ENCODE measurements around the gene MRPS11. TPM values are rescaled to one million over a fixed set of nuclear protein-coding genes. Genes with fewer than 3 reads are reported as not detected.

Gene MRPS11
- total and polyA plus RNA-seq, 2 of the 8 experiments (the other 6 are each of a cell fraction or from before 2014, with no cell fraction given) = 41.4 to 59.2 TPM

GRCh38 chr15:88480981-88481380, 13.5 kb downstream of the MRPS11 start:
- no peak overlapping the region for H3K4me3 ChIP-seq (ENCODE audit: extremely low read depth in 1 of 4, insufficient read depth in 2 of 4, low read depth in 3 of 4, low read length in 4 of 4)
- no peaks in the 10 kb centered on the region; the same call in 1 of the 2 replicates for H3K79me1 ChIP-seq (ENCODE audit: low read depth, low read length)
- peaks cover 0 to 3% of the 10 kb centered on the region in 2 experiments for H4K20me1 ChIP-seq (replicated peaks in 1 of 2; ENCODE audit: control insufficient read depth in 1 of 2, insufficient read depth in 2 of 2, low read length in 2 of 2)
- H3K36me3 ChIP-seq (ENCODE audit: control insufficient read depth in 2 of 4, insufficient read depth in 4 of 4, low read length in 3 of 4) = peaks cover 2 to 15% (median 7%) of the 10 kb centered on the region in 4 experiments; a peak in 4 of 8 replicates
- ChIA-PET POLR2A (ENCODE audit: partially characterized antibody) (interaction anchor here (1.0 to 4.4 kb wide), 4 partner anchors 12 to 132 kb away, joined by 3 to 25 read pairs (median 4); partner anchors contain the start of genes MRPL46 and MRPS11), CTCF (ENCODE audit: partially characterized antibody) (interaction anchor here (0.6 to 5.2 kb wide), 9 partner anchors 9 to 184 kb away, joined by 3 to 32 read pairs (median 3); no protein-coding TSS in a partner anchor)
- no peak overlapping the region for H3K18ac ChIP-seq (ENCODE audit: extremely low read depth, low read length)
- H3K56ac ChIP-seq (replicated peaks; ENCODE audit: insufficient read length, low read depth, low read length) = no peak overlapping the region
- H2AFZ ChIP-seq (ENCODE audit: low read length) = no peak overlapping the region
- H3K23ac ChIP-seq (ENCODE audit: insufficient read length) = no peak overlapping the region
- FAIRE-seq (no peak), DNase-seq (ENCODE audit: low read depth in 1 of 2, low spot score in 2 of 2) (no peak)
- no peak overlapping the region for H2BK5ac ChIP-seq (ENCODE audit: low read depth, low read length)
- H4K8ac ChIP-seq (ENCODE audit: extremely low read depth, insufficient read depth, low read length) = no peak overlapping the region
- H3K27me3 ChIP-seq (replicated peaks in 1 of 4; ENCODE audit: control insufficient read depth in 3 of 4, extremely low read depth in 1 of 4, insufficient read depth in 3 of 4, low read length in 3 of 4) = no peaks in the 10 kb centered on the region; a peak in 1 of 7 replicates
- H4K91ac ChIP-seq (replicated peaks; ENCODE audit: insufficient read length, low read length) = no peak overlapping the region
- no peak overlapping the region for H3K27ac ChIP-seq (ENCODE audit: low read depth, low read length)
- no peak overlapping the region for H4K5ac ChIP-seq (ENCODE audit: insufficient read length, low read depth, low read length)
- H2AK5ac ChIP-seq (ENCODE audit: low read depth, low read length) = no peak overlapping the region
- no peak overlapping the region for H3K14ac ChIP-seq (ENCODE audit: insufficient read length)
- WGBS, 2 experiments (ENCODE audit: extremely low coverage in 1 of 2, insufficient coverage in 1 of 2, insufficient read length in 1 of 2, insufficient replicate concordance in 2 of 2, low coverage in 1 of 2, low lambda C conversion rate in 2 of 2, missing lambda C conversion rate in 1 of 2) = 91% methylated on average over 8 of the region's 8 CpGs; no CpG with 5 or more reads in 1 of the 2 experiments
- H3K4ac ChIP-seq (replicated peaks; ENCODE audit: insufficient read length, low read depth, low read length) = no peak overlapping the region
- no peak overlapping the region for H3K4me2 ChIP-seq (ENCODE audit: insufficient read depth in 1 of 2, low read depth in 2 of 2, low read length in 2 of 2)
- H3K79me2 ChIP-seq (ENCODE audit: control insufficient read depth in 1 of 2, insufficient read depth in 2 of 2, low read length in 2 of 2) = no peaks in the 10 kb centered on the region
- H3K23me2 ChIP-seq (ENCODE audit: low read depth, low read length) = no peaks in the 10 kb centered on the region
- no peaks in the 10 kb centered on the region for H3K9me3 ChIP-seq (ENCODE audit: insufficient read depth in 2 of 2, low read depth in 1 of 2, low read length in 1 of 2)
- H2BK120ac ChIP-seq (replicated peaks; ENCODE audit: low read depth, low read length) = no peak overlapping the region
- H3K9ac ChIP-seq (replicated peaks in 1 of 4; ENCODE audit: extremely low read depth in 1 of 4, low read depth in 3 of 4, low read length in 3 of 4) = no peak overlapping the region
- peaks cover 2 to 12% (median 8%) of the 10 kb centered on the region in 4 experiments for H3K4me1 ChIP-seq (replicated peaks in 1 of 4; ENCODE audit: control insufficient read depth in 3 of 4, insufficient read depth in 4 of 4, low read length in 3 of 4)
- no peak overlapping the region for H2BK20ac ChIP-seq (ENCODE audit: low read length)
- TF ChIP-seq EP300 (IDR thresholded peaks at IDR 0.05; ENCODE audit: borderline replicate concordance in 1 of 2, low read depth in 2 of 2, low read length in 2 of 2) (no peak), RBBP5 (IDR thresholded peaks at IDR 0.05; ENCODE audit: borderline replicate concordance, low read depth, low read length) (no peak), CBX5 (IDR thresholded peaks at IDR 0.05; ENCODE audit: low read depth, low read length) (no peak), ATF3 (IDR thresholded peaks at IDR 0.05; ENCODE audit: insufficient read depth, low read depth, low read length) (no peak), SP1 (IDR thresholded peaks at IDR 0.05; ENCODE audit: low read depth, low read length) (no peak), RNF2 (IDR thresholded peaks at IDR 0.05; ENCODE audit: borderline replicate concordance, low read depth, low read length, missing control alignments, poor library complexity, severe bottlenecking) (no peak), BACH1 (IDR thresholded peaks at IDR 0.05; ENCODE audit: low read length) (no peak), SP2 (IDR thresholded peaks at IDR 0.05; ENCODE audit: low read length) (no peak), RAD21 (IDR thresholded peaks at IDR 0.05 in 1 of 2, conservative IDR thresholded peaks at IDR 0.05 in 1 of 2; ENCODE audit: low read depth in 2 of 2, low read length in 2 of 2) (no peak)
- H2BK12ac ChIP-seq (ENCODE audit: low read depth, low read length) = no peak overlapping the region
- no peak overlapping the region for H2BK15ac ChIP-seq (ENCODE audit: low read length)

Measured in H1 (cell line).